GM12878 (cell line): ENCODE data around the gene PLCG2.

Source experiments
- ATF2 ChIP-seq: IDR thresholded peaks from 2 replicates; pipeline ENCODE4 v1.6.1; 2012; ENCODE audit warnings: low read length, inconsistent platforms
- ATF3 ChIP-seq: IDR thresholded peaks from 2 replicates; pipeline ENCODE4 v1.6.1; 2011; ENCODE audit warnings: low read depth, mild to moderate bottlenecking, low read length, moderate library complexity, borderline replicate concordance; ENCODE audit errors: extremely low read depth
- CHD4 ChIP-seq: fragments of 200-600 bp; sonication (generic); IDR thresholded peaks from 2 replicates; pipeline ENCODE4 v1.6.1; 2016; ENCODE audit warnings: mild to moderate bottlenecking
- CTCF ChIP-seq, 3 experiments: IDR thresholded peaks in 2 of 3; conservative IDR thresholded peaks in 1 of 3; 2 replicates each; pipeline ENCODE4 v1.5.1; 2011; ENCODE audit warnings: low read depth in 3 of 3, low read length in 3 of 3, mild to moderate bottlenecking in 3 of 3, control low read depth in 2 of 3, moderate library complexity in 2 of 3, inconsistent platforms in 1 of 3, mixed read lengths in 1 of 3; ENCODE audit not compliant: control insufficient read depth in 2 of 3, insufficient read depth in 1 of 3; ENCODE audit errors: extremely low read depth in 1 of 3
- E2F8 ChIP-seq: fragments of 450-650 bp; IDR thresholded peaks from 2 replicates; pipeline ENCODE4 v1.6.1; 2018; ENCODE audit warnings: mild to moderate bottlenecking, low read depth, moderate library complexity; ENCODE audit not compliant: partially characterized antibody
- EZH2 ChIP-seq: IDR thresholded peaks from 2 replicates; pipeline ENCODE4 v1.6.1; 2012; ENCODE audit warnings: low read depth, mild to moderate bottlenecking, control low read depth, inconsistent platforms, low read length, borderline replicate concordance; ENCODE audit not compliant: control insufficient read depth
- JUND ChIP-seq: IDR thresholded peaks from 2 replicates; pipeline ENCODE4 v1.6.1; 2012; ENCODE audit warnings: low read depth, mild to moderate bottlenecking, low read length, improper control_type of control experiment, moderate library complexity
- MXI1 ChIP-seq: fragments of 150-350 bp; IDR thresholded peaks from 2 replicates; pipeline ENCODE4 v1.6.1; 2011; ENCODE audit warnings: low read depth, mild to moderate bottlenecking, inconsistent platforms, low read length, improper control_type of control experiment
- POLR2A ChIP-seq: IDR thresholded peaks from 2 replicates; pipeline ENCODE4 v1.6.1; 2011; ENCODE audit warnings: low read depth, mild to moderate bottlenecking, low read length
- SIX5 ChIP-seq: IDR thresholded peaks from 2 replicates; pipeline ENCODE4 v1.6.1; 2011; ENCODE audit warnings: mild to moderate bottlenecking, low read depth, low read length, moderate library complexity; ENCODE audit not compliant: severe bottlenecking
- TBL1XR1 ChIP-seq: IDR thresholded peaks from 2 replicates; pipeline ENCODE4 v1.6.1; 2012; ENCODE audit warnings: low read depth, low read length, improper control_type of control experiment

- TF ChIP-seq CTCF (IDR thresholded peaks at IDR 0.05 in 2 of 3, conservative IDR thresholded peaks at IDR 0.05 in 1 of 3; ENCODE audit: control insufficient read depth in 2 of 3, extremely low read depth in 1 of 3, insufficient read depth in 1 of 3, low read depth in 3 of 3, low read length in 3 of 3) (no peak), EZH2 (no peak), ATF3 (no peak), CHD4 (no peak), MXI1 (no peak), SIX5 (no peak), ATF2 (no peak), E2F8 (no peak), POLR2A (no peak), JUND (no peak), TBL1XR1 (no peak)
These were observed 148.6 kb downstream of the PLCG2 start for GRCh38 chr16:81927561-81928185.
